NT2/D1 (cell line): ENCODE results near the gene HAUS7.

ENCODE experiments used
- DNase-seq: peaks from one replicate; pipeline ENCODE4 v3.0.0-alpha.2; 2011; ENCODE audit warnings: low read depth, low spot score
- H3K27me3 ChIP-seq: 2 replicates; pipeline ENCODE4 v1.6.0; 2011; ENCODE audit warnings: mild to moderate bottlenecking; ENCODE audit not compliant: insufficient read length, insufficient read depth
- H3K36me3 ChIP-seq: 2 replicates; pipeline ENCODE4 v1.6.1; 2011; ENCODE audit warnings: mild to moderate bottlenecking, low read length, mixed read lengths; ENCODE audit not compliant: insufficient read depth, insufficient read length
- H3K4me1 ChIP-seq: 2 replicates; pipeline ENCODE4 v1.5.1; 2011; ENCODE audit not compliant: insufficient read depth, insufficient read length
- H3K4me3 ChIP-seq: 2 replicates; pipeline ENCODE4 v1.5.1; 2011; ENCODE audit warnings: low read depth; ENCODE audit not compliant: insufficient read length
- H3K9ac ChIP-seq: 2 replicates; pipeline ENCODE4 v1.6.0; 2011; ENCODE audit warnings: low read depth; ENCODE audit not compliant: insufficient read length
- H3K9me3 ChIP-seq: 2 replicates; pipeline ENCODE4 v1.5.1; 2011; ENCODE audit warnings: mild to moderate bottlenecking, low read length; ENCODE audit not compliant: insufficient read depth
- SUZ12 ChIP-seq: IDR thresholded peaks from 2 replicates; pipeline ENCODE4 v1.6.1; 2011; ENCODE audit not compliant: insufficient read length, insufficient read depth; ENCODE audit errors: extremely low read depth
- YY1 ChIP-seq: IDR thresholded peaks from 2 replicates; pipeline ENCODE4 v1.6.1; 2011; ENCODE audit not compliant: insufficient read length, insufficient read depth
- ZNF274 ChIP-seq: IDR thresholded peaks from 2 replicates; pipeline ENCODE4 v1.6.1; 2011; ENCODE audit warnings: mild to moderate bottlenecking, low read depth, low read length

HAUS7 gene

GRCh38 chrX:153514259-153514658 is 43.9 kb upstream of the HAUS7 start:
- DNase-seq = no peak
- Histone ChIP-seq H3K4me1 (no peaks in the 10 kb centered on the region), H3K27me3 (peaks cover 38% of the 10 kb centered on the region), H3K9me3 (no peaks in the 10 kb centered on the region), H3K9ac (no peak overlapping the region), H3K4me3 (no peak overlapping the region), H3K36me3 (no peaks in the 10 kb centered on the region)
- TF ChIP-seq ZNF274 = no peak
- TF ChIP-seq YY1 = no peak
- no peak for TF ChIP-seq SUZ12

GRCh38 chrX:153513265-153513664 is 42.9 kb upstream of the HAUS7 start:
- Histone ChIP-seq H3K4me3 (no peak overlapping the region), H3K36me3 (no peaks in the 10 kb centered on the region), H3K27me3 (peaks cover 28% of the 10 kb centered on the region), H3K4me1 (no peaks in the 10 kb centered on the region), H3K9me3 (no peaks in the 10 kb centered on the region), H3K9ac (no peak overlapping the region)
- TF ChIP-seq YY1 (no peak), ZNF274 (no peak), SUZ12 (no peak)
- no peak for DNase-seq

GRCh38 chrX:153512501-153512893 is 42.1 kb upstream of the HAUS7 start:
- Histone ChIP-seq H3K4me1 (peaks cover 3% of the 10 kb centered on the region), H3K4me3 (no peak overlapping the region), H3K9ac (no peak overlapping the region), H3K27me3 (peaks cover 22% of the 10 kb centered on the region), H3K9me3 (no peaks in the 10 kb centered on the region), H3K36me3 (no peaks in the 10 kb centered on the region)
- no peak for TF ChIP-seq YY1
- no peak for TF ChIP-seq SUZ12
- TF ChIP-seq ZNF274 = no peak
- no peak for DNase-seq

- no peak for TF ChIP-seq YY1
- no peak for TF ChIP-seq ZNF274
- TF ChIP-seq SUZ12 = no peak
- Histone ChIP-seq H3K4me1 (peaks cover 3% of the 10 kb centered on the region), H3K4me3 (no peak overlapping the region), H3K27me3 (peaks cover 18% of the 10 kb centered on the region), H3K9me3 (no peaks in the 10 kb centered on the region), H3K9ac (no peak overlapping the region), H3K36me3 (no peaks in the 10 kb centered on the region)
- no peak for DNase-seq
Observed at GRCh38 chrX:153511784-153512500, 41.6 kb upstream of the HAUS7 start.

- TF ChIP-seq SUZ12 (no peak), YY1 (no peak), ZNF274 (no peak)
- H3K9me3 ChIP-seq = no peaks in the 10 kb centered on the region
- DNase-seq = no peak
- no peak overlapping the region for H3K4me3 ChIP-seq
- peaks cover 3% of the 10 kb centered on the region for H3K4me1 ChIP-seq
- no peaks in the 10 kb centered on the region for H3K36me3 ChIP-seq
- no peak overlapping the region for H3K9ac ChIP-seq
- peaks cover 4% of the 10 kb centered on the region for H3K27me3 ChIP-seq
Observed at GRCh38 chrX:153510383-153510782, 40.0 kb upstream of the HAUS7 start.

GRCh38 chrX:153509592-153509991 is 39.2 kb upstream of the HAUS7 start:
- no peaks in the 10 kb centered on the region for H3K36me3 ChIP-seq
- no peak for TF ChIP-seq SUZ12
- TF ChIP-seq ZNF274 = no peak
- no peak for TF ChIP-seq YY1
- peaks cover 3% of the 10 kb centered on the region for H3K4me1 ChIP-seq
- no peak for DNase-seq
- no peak overlapping the region for H3K9ac ChIP-seq
- no peak overlapping the region for H3K4me3 ChIP-seq
- peaks cover 1% of the 10 kb centered on the region for H3K27me3 ChIP-seq
- no peaks in the 10 kb centered on the region for H3K9me3 ChIP-seq

- H3K9ac ChIP-seq = no peak overlapping the region
- no peak for TF ChIP-seq YY1
- TF ChIP-seq SUZ12 = no peak
- TF ChIP-seq ZNF274 = no peak
- no peak overlapping the region for H3K4me3 ChIP-seq
- H3K4me1 ChIP-seq = peaks cover 3% of the 10 kb centered on the region
- H3K36me3 ChIP-seq = no peaks in the 10 kb centered on the region
- H3K27me3 ChIP-seq = no peaks in the 10 kb centered on the region
- no peaks in the 10 kb centered on the region for H3K9me3 ChIP-seq
- peak; percentile 39 for DNase-seq
Observed at GRCh38 chrX:153507484-153508178, 37.3 kb upstream of the HAUS7 start.
